Activated CD8-positive, alpha-beta memory T cell treated with anti-CD3 and anti-CD28 coated beads for 48 hours (primary cell): ENCODE data around the gene SF3B6.
"Not testable (repeated sequence)": the region's sequence is repeated elsewhere in the genome, so short reads cannot be mapped to it uniquely, and the experiment has no call there.

Experiments
- DNase-seq, 3 experiments: peaks; one replicate each; pipeline ENCODE4 v3.0.0-alpha.2; 2020; ENCODE audit warnings: low read depth in 2 of 3, low spot score in 2 of 3

SF3B6 gene

DNA sequence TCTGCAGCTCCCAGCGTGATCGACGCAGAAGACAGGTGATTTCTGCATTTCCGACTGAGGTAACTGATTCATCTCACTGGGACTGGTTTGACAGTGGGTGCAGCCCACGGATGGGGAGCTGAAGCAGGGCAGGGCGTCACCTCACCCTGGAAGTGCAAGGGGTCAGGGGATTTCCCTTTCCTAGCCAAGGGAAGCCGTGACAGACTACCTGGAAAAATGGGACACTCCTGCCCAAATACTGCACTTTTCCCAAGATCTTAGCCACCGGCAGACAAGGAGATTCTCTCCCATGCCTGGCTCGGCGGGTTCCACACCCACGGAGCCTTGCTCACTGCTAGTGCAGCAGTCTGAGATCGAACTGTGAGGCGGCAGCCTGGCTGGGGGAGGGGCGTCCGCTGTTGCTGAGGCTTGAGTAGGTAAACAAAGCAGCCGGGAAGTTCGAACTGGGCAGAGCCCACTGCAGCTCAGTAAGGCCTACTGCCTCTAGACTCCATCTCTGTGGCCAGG, 19.1 kb upstream of the SF3B6 start:
- not testable (repeated sequence) for DNase-seq

DNA sequence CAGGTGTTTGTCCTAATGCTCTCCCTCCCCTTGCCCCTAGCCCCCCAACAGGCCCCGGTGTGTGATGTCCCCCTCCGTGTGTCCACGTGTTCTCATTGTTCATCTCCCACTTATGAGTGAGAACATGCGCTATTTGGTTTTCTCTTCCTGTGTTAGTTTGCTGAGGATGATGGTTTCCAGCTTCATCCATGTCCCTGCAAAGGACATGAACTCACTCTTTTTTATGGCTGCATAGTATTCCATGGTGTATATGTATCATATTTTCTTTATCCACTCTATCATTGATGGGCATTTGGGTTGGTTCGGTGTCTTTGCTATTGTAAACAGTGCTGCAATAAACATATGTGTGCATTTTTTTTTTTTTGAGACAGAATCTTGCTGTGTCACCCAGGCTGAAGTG, 17.1 kb upstream of the SF3B6 start:
- not testable (repeated sequence) for DNase-seq

DNA sequence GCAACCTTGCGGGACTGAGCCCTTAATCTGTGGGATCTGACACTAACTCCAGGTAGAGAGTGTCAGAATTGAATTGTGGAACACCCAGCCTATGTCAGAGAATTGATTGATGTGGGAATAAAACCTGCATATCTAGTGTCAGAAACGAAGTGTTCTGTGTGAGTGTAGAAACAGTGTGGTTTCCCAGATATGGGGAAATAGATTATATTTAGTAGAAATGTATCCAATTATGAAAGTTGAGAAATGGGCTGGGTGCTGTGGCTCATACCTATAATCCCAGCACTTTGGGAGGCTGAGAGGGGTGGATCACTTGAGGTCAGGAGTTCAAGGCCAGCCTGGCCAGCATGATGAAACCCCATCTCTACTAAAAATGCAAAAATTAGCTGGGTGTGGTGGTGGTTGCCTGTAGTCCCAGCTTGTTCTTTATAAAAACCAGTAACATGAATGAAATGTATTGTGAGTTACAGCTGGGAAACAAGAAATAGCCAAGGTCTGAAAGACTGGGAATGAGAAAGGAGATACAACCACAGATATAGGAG, 12.8 kb upstream of the SF3B6 start:
- no peak for DNase-seq

DNA sequence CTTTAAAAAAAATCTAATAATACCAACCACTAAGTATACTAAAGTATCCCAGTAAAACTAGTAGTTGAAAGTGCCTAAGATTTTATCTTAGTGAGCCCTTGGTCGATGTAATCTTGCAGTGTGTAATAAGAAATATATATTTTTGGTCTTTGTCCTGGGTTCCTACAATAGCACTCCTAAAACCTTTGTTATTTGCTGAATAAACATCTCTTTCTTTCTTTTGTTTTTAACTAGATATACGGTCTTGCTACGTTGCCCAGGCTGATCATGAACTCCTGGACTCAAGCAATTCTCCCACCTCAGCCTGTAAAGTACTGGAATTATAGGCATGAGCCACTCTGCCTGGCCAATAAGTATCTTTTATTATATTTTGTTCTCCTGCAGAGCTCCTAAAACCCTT, 10.9 kb upstream of the SF3B6 start:
- DNase-seq, result no peak

DNA sequence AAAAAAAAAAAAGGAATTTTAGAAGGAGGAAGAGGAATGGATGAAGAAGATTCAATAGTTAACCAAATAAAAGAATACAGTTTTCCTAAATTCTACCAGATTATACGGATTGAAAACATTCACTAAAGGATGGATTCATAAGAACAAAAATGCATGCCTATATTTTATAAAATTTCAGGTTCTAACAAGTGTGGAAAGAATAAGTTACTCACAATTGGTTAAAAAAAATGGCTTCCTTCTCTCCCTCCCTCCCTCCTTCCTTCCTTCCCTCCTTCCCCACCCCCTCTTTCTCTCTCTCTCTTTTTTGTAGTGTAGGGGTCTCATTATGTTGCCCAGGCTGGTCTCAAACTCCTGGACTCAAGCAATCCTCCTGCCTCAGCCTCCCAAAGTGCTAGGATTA, 10.1 kb upstream of the SF3B6 start:
- DNase-seq, result no peak

DNA sequence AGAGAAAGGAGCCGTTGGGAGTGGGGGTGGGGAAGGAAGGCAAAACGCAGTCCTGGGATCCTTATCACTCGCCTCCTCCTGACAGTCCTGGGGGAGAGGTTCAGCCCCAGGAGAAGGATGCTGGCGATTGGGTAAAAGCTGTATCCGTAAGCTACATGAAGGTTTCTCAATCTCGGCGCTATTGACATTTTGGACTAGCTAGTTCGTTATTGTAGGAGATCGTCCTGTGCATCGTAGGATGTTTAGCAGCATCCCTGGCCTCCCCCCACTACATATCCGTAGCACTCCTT, 9.0 kb upstream of the SF3B6 start:
- DNase-seq, result no peak

DNA sequence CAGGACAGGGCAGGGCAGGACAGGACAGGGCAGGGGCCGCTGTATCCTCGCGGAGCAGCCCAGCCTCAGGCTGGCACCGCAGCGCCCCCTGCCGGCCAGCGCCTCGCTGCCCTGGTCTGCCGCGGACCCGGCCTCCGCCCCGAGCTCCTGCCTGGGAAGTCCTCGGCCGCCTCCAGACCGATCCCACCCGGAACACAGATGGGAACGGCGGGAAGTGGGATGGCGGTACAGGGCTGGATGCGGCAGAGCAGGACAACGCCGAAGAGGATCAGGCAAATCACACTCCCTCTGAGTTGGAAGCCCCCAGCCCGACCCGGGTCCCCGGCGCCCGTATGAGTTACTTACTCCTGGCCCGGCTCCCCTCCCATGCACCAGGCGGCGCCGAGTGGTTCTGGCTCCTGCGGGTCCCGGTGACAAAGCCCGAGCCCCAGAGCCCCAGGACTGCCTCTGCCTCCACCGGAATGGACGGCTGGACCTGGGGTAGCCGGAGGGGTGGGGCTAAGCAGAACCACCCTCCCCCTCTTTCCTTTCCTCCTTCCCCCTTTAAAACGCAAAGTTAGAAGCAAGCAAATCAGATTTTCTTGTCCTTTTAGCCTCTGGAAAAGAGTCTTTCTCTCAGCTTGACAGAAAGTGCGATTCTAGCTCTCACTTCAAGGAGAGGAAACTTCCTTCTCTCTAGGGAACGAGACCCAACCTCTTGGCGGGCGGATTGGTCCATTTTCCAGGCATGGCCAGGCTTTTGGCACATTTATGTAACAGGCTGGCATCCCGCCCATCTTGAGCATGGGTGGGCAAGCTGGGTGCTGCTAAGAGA, 8.5 kb upstream of the SF3B6 start, which contains the start of gene TP53I3:
Gene TP53I3 (minus strand): TSS at position 449 of the 814 bp plus-strand sequence. CDS start 508 bp downstream, outside the sequence.
- DNase-seq, result peak; percentile 70 to 81 (median 74)

DNA sequence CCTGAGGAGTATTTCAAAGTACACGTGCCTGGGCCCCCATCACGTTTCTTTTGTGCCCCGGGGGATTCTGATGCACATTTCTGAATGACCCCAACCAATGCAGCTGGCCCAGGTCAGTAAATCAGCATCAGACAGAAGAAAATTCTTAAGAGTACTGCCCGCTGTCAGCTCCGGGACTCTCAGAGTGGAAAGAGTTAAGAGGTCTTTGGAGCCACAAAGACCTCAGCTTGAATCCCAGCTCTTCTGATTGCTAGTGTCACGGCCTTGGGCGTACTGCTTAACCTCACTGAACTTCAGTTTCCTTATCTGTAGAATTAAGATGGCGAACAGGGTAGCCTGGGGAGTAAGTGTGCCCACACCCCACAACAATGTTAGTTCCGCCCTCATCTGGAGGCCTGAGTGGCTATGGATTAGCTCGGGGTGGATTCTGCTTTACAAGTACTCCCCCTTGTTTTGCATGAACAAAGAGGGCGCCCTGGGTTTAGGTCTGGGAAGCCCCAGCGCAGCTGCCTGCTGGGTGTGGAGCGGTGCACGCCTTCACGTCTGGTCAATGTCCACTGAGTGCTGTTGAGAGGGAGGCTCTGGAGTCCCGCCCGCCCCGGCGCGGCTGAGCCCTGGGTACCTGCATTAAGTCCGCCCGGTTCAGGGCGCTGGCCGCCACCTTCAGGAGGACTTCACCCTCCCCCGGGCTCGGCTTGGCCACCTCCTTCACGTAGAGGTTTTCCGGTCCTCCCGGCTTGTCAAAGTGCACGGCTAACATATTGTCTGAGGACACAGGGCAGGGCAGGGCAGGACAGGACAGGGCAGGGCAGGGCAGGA, 7.7 kb upstream of the SF3B6 start:
- peak in 1 of 3 experiments; percentile 16 for DNase-seq

DNA sequence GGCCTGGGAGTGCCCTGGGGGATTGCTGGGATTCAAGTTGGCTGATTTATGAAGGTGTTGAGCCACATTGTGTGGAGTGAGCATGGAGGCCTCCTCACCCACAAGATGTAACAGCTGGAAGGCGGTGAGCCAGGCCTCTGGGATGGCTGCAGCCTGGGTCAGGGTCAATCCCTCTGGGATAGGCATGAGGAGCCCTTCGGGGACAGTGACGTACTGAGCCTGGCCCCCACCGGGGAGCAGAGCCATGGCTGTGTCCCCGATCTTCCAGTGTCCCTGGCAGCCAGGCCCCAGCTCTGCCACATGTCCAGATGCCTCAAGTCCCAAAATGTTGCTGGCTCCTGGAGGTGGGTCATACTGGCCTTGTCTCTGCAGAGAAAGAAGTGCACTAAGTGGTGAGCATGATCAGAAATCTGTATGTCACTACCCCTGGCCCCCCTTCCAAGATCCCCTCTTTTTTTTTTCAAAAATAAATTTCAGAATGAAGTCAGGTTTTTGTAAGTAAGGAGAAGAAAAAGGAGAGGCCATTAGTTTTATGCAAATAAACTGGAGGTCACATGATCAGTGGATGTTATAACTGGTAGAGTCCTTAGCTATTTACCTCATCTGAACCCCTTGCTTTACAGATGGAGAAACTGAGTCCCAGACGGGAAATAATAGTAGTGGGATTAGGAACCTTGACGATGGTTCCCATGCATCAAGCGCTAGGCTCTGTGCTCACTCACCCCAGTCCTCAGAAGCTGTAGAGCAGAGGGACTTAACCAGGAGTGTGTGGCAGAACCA, 6.9 kb upstream of the SF3B6 start:
- no peak for DNase-seq

DNA sequence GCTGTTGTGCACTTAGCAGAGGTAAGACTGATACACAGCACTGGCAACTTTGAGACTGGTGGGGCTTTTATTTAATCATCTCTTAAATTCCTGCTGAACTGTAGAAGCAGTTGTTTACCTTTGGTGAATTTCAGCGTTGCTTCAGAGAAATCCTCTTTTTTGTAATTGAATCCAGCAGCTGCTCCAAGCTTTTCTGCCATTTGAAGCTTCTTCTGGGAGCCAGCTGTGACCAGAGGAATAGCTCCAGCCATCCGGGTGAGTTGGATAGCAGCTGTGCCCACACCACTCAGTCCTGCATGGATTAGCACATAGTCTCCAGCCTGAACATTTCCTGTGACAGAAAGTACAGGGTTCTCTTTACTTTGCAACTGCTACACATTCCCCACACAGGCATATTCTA, 4.6 kb upstream of the SF3B6 start:
- DNase-seq, result no peak

DNA sequence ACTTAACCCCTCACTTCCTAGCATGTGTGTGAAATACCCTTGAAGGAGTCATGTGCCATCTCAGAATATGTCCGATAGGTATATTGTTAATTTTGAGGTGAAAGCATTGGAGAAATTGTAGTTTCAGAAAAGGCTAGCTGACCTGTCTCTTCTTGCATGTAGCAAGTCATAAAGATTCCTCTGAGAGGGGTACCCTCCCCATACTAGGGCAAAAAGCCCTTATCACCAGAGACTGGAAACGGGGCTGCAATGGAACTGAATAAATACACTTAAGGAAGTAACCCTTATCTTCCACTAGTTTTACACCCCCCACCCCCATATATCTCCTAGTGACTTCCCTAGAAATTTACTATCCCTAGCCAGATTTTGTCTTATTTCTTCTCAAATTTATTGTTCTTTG, 1.8 kb upstream of the SF3B6 start:
- no peak for DNase-seq

DNA sequence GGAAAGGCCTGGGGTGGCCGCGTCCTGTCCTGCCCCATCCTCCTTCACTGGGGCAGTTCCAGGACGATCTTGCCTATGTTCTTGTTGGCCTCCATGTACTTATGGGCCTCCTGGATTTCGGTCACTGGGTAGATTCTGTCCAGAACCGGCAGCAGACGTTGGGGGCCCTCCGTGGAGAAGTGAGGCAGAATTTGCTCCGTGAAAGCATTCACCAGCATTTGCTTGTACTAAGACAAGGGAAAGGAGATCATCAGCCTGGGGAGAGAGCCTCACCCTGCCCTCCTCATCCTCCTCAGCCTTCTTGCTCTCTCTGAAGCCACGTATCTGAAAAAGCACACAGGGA, 1.4 kb upstream of the SF3B6 start:
- DNase-seq, result no peak

DNA sequence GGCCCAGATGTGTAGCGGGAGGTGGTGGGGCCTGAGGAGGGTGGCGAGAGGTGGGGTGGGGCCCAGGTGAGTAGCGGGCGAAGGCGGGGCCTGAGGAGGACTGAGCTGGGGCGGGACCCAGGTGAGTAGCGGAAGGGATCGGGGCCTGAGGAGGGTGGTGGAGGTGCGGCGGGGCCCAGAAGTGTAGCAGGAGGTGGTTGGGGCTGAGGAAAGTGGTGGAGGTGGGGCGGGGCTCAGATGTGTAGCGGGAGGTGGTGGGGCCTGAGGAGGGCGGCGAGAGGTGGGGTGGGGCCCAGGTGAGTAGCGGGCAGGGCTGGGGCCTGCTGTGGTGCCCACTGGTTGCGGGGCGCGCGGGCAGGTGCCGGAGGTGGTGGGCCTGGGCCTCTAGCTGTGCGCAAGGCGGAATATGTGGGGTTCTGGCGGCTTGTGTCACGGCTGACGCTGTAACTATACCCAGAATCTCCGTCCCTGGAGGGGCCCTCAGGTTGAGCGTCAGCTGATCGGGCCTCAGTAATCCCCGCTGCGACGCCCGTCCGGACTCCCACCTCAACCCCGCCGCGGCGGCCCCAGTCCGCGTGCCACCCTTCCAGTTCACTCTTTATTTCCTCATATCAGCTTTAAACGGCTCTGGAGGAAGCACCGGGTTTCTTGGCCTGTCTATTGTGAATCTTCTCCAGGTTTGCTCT, 866 bp upstream of the SF3B6 start:
- DNase-seq, result peak in 1 of 3 experiments; percentile 21

DNA sequence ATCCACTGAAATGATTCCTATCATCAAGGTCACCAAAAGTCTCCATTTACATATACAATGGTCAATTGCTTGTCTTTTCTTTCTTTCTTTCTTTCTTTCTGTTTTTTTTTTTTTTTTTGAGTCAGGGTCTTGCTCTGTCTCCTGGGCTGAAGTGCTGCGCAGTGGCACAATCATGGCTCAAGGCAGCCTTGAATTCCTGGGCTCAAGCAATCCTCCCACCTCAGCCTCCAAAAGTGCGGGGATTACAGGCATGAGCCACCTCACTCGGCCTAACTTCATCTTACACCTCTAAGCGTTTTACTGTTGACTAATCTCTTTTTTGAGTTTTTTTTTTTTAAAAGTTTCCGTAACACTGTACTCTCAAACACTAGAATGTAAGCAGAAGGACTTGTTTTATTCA, 867 bp downstream of the SF3B6 start:
- DNase-seq, result no peak

DNA sequence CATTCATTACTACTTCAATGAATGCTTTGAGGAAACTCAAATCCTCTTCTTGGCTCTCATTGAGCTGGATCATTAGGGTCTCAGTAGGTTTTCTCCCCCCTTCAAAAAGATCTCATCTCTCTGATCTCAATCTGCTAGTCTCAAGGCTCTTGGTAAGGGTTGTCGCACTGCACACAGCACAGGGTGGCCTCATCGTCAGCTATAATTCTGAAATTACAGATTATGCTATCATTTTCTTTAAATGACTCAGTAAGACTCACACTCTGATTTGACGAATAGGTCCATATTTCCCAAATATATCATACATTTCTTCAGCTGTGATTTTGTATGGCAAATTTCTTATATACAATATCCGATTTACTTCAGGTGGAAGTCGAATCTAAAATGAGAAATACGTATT, 2.3 kb downstream of the SF3B6 start:
- DNase-seq, result no peak

DNA sequence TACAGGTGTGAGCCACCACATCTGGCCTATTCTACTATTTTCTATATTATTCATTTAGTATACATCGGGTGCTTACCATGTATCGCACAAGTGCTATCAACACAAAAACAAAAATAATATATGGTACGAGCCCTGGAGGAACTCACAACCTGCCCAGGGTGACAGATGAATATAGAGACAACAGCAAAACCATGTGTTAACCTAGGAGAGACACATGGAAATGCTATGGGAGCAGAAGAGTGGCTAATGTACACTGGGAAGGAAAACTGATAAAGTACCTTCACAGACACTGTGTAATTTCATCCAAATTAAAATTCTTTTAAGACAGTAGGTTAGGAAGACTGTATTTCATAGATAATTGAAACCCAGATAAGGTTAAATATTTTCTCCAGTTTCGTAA, 3.9 kb downstream of the SF3B6 start:
- no peak for DNase-seq

DNA sequence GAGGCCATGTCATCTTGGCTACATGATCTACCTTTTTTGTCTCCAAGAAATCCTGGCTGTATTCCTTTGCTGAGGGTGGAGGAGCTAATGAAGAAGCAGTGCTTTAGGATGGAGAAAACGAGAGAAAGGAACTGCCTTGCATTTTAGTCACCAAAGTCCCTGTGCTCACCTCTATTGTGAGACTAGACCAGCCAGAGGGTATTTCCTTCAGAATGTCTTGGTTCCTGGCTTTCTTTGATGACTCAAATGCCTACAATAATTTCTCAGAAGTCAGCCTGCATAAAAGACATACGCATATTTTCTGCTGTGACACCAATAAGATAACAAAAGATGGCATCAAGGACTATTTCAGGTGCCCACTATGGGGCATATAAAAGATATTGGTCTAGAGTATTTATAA, 10.8 kb downstream of the SF3B6 start:
- DNase-seq, result no peak

DNA sequence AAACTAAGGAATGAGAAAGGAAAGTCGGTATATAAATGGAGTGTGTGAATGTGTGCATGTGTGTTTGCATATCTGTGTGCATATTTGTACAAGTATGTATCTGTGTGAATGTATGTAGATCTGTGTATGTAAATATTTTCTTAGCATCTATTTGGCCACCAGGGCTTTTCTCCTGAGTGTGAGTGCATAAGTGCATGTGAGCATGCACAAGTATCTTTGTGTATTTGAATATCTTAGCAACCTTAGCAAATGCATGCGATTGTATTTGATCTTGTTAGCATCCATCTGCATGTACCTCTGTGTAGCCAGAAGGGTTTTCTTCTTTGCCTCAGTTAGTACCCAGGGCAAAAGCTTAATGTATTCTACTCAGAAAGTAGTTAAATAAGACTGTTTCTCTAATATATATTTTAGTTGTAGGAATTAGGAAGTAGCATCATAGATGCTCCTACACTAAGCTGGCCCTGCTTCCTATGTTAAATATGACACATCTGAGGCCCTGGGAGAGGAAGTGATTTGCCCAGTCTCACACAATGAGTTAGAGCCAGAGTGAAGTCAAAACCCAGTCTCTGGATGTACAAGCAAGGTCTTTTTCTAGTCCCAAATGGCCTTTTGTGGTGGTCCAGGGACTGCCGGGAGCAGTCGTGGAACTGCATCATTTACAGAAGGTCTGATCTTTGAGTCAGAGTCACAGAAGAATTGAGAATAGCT, 17.4 kb downstream of the SF3B6 start:
- DNase-seq, result no peak

DNA sequence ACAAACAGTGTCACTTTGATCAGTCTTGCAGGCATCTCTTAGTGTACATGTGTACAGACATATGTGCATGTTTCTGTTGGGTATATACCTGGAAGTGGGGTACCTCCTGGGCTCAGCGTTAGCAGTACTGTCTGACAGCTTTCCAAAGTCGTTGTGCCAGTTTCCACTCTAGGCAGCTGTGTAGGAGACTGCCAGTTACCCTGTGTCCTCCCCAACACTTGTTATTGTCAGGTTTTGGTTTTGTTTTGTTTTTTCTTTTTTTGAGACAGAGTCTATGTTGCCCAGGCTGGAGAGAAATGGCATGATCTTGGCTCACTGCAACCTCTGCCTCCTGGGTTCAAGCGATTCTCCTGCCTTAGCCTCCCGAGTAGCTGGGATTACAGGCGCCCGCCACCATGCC, 20.4 kb downstream of the SF3B6 start:
- DNase-seq, result no peak

DNA sequence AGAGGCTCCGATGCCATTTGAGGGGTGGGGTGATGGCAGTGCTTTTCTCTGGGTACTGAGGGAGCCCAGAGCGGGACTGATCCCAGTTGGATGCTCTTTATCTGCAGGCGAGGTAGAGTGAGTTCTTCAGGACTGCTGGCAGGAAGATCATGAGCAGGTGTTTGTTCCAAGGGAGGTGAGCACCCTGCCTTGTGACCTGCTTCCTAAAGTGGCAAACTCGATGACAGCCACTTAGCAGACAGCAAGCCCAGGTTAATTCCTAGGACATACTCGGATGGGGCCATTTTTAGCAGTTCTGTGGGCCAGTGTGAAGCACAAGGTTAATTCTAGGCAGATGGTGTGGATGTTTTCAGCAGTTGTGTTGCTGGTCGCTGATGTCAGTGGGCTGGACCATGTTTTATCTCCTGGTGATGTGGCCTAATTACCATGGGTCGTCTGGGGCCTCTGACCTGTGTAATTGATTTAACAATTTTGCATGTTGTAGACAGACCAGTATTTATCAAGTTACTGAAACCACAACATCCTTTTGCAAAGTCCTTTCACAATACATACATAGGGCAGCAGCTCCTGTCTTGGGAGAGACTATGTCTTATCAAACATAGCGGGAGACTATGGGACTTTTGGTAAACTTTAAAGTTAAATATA, 21.6 kb downstream of the SF3B6 start:
- no peak for DNase-seq
